ENCODE data around the gene ECE1. TPM values are rescaled to one million over a fixed set of nuclear protein-coding genes. Genes with fewer than 3 reads are reported as not detected.
A peak's percentile ranks its signal among the peaks of the same experiment; 100 is the strongest.

ECE1 gene
- polyA plus RNA-seq, 3 donors = 10.6 to 42.4 (median 23.3) TPM

GRCh38 chr1:21244154-21244553 lies 46.1 kb downstream of the ECE1 start:
- H4K20me1 ChIP-seq (ENCODE audit: insufficient read depth, low read length) = peaks cover 43% of the 10 kb centered on the region
- H3K36me3 Mint-ChIP-seq = peaks cover 74 to 97% of the 10 kb centered on the region in 2 donors
- H3K27me3 ChIP-seq (ENCODE audit: control insufficient read depth in 2 of 2, insufficient read depth in 2 of 2, low read length in 2 of 2) = no peaks in the 10 kb centered on the region
- no peak overlapping the region for H3K4me2 ChIP-seq (replicated peaks; ENCODE audit: extremely low read depth, low read length, poor library complexity, severe bottlenecking)
- H3K4me1 ChIP-seq (ENCODE audit: control insufficient read depth in 1 of 2, insufficient read depth in 2 of 2, low read length in 2 of 2) = no peaks in the 10 kb centered on the region
- peaks cover 0 to 6% (median 4%) of the 10 kb centered on the region in 7 donors for H3K9me3 Mint-ChIP-seq
- peaks cover 2 to 20% (median 13%) of the 10 kb centered on the region in 3 donors for H3K27me3 Mint-ChIP-seq (ENCODE audit: low read depth in 3 of 3)
- H3K27ac ChIP-seq (ENCODE audit: low read depth in 1 of 2, low read length in 2 of 2) = no peak overlapping the region
- H3K9ac ChIP-seq (ENCODE audit: insufficient read depth, low read length, poor library complexity, severe bottlenecking) = no peak overlapping the region
- TF ChIP-seq, protein P1, sequence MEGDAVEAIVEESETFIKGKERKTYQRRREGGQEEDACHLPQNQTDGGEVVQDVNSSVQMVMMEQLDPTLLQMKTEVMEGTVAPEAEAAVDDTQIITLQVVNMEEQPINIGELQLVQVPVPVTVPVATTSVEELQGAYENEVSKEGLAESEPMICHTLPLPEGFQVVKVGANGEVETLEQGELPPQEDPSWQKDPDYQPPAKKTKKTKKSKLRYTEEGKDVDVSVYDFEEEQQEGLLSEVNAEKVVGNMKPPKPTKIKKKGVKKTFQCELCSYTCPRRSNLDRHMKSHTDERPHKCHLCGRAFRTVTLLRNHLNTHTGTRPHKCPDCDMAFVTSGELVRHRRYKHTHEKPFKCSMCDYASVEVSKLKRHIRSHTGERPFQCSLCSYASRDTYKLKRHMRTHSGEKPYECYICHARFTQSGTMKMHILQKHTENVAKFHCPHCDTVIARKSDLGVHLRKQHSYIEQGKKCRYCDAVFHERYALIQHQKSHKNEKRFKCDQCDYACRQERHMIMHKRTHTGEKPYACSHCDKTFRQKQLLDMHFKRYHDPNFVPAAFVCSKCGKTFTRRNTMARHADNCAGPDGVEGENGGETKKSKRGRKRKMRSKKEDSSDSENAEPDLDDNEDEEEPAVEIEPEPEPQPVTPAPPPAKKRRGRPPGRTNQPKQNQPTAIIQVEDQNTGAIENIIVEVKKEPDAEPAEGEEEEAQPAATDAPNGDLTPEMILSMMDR (IDR thresholded peaks at IDR 0.05) = no peak
- H3K36me3 ChIP-seq (replicated peaks in 1 of 2; ENCODE audit: control insufficient read depth in 1 of 2, insufficient read depth in 2 of 2, low read length in 2 of 2) = peaks cover 37 to 74% of the 10 kb centered on the region in 2 donors
- no peaks in the 10 kb centered on the region for H3K4me1 Mint-ChIP-seq
- intact Hi-C loops (cut with micrococcal nuclease) = no loop called here
- H3K4me3 Mint-ChIP-seq = no peak overlapping the region
- no peaks in the 10 kb centered on the region for H3K79me2 ChIP-seq (ENCODE audit: insufficient read depth, low read length)
- no peak overlapping the region for H2AFZ ChIP-seq (ENCODE audit: insufficient read depth, low read depth, low read length, poor library complexity, severe bottlenecking)
- no peaks in the 10 kb centered on the region for H3K9me3 ChIP-seq (replicated peaks in 1 of 2; ENCODE audit: control insufficient read depth in 1 of 2, insufficient read depth in 1 of 2, low read length in 2 of 2)
- DNase-seq = no peak
- H3K4me3 ChIP-seq (replicated peaks in 1 of 3; ENCODE audit: low read depth in 2 of 3, low read length in 3 of 3) = no peak overlapping the region
- peak overlapping the region in 1 of 7 donors; percentile 2 for H3K27ac Mint-ChIP-seq
- 94% methylated on average over 10 of the region's 10 CpGs for WGBS (ENCODE audit: insufficient coverage)

DNA sequence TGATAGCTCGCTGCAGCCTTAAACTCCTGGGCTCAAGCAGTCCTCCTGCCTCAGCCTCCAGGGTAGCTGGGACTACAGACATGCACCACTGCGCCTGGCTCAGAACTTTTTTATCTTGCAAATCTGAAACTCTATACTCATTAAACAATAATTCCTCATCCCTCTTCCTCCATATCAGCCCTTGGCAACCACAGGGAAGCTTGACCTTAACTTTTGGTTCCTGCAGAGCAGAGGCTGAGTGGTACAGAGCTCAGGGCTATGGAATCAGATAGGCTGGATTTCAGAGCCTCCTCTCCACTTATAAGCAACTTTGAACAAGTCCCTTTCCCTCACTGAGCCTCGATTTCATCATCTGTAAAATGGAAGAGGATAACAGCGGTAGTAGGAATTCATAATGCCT lies 47.4 kb downstream of the ECE1 start:
- intact Hi-C loops (cut with micrococcal nuclease) = no loop called here
- H4K20me1 ChIP-seq (ENCODE audit: insufficient read depth, low read length) = peaks cover 47% of the 10 kb centered on the region
- H3K27ac Mint-ChIP-seq = no peak overlapping the region
- H3K79me2 ChIP-seq (ENCODE audit: insufficient read depth, low read length) = no peaks in the 10 kb centered on the region
- H3K4me2 ChIP-seq (replicated peaks; ENCODE audit: extremely low read depth, low read length, poor library complexity, severe bottlenecking) = no peak overlapping the region
- no peaks in the 10 kb centered on the region for H3K9me3 ChIP-seq (replicated peaks in 1 of 2; ENCODE audit: control insufficient read depth in 1 of 2, insufficient read depth in 1 of 2, low read length in 2 of 2)
- peaks cover 82 to 98% of the 10 kb centered on the region in 2 donors for H3K36me3 Mint-ChIP-seq
- WGBS (ENCODE audit: insufficient coverage) = 100% methylated on average over 1 of the region's 4 CpGs
- no peak overlapping the region for H3K27ac ChIP-seq (ENCODE audit: low read depth in 1 of 2, low read length in 2 of 2)
- H3K9ac ChIP-seq (ENCODE audit: insufficient read depth, low read length, poor library complexity, severe bottlenecking) = no peak overlapping the region
- no peak overlapping the region for H3K4me3 ChIP-seq (replicated peaks in 1 of 3; ENCODE audit: low read depth in 2 of 3, low read length in 3 of 3)
- no peaks in the 10 kb centered on the region for H3K4me1 Mint-ChIP-seq
- no peak overlapping the region for H2AFZ ChIP-seq (ENCODE audit: insufficient read depth, low read depth, low read length, poor library complexity, severe bottlenecking)
- DNase-seq = no peak
- TF ChIP-seq, protein P1 (IDR thresholded peaks at IDR 0.05) = no peak
- H3K4me3 Mint-ChIP-seq = peak overlapping the region in 1 of 2 donors; percentile 26
- H3K36me3 ChIP-seq (replicated peaks in 1 of 2; ENCODE audit: control insufficient read depth in 1 of 2, insufficient read depth in 2 of 2, low read length in 2 of 2) = peaks cover 40 to 78% of the 10 kb centered on the region in 2 donors
- peaks cover 4 to 19% (median 17%) of the 10 kb centered on the region in 3 donors for H3K27me3 Mint-ChIP-seq (ENCODE audit: low read depth in 3 of 3)
- H3K4me1 ChIP-seq (ENCODE audit: control insufficient read depth in 1 of 2, insufficient read depth in 2 of 2, low read length in 2 of 2) = no peaks in the 10 kb centered on the region
- peaks cover 0 to 6% (median 4%) of the 10 kb centered on the region in 7 donors for H3K9me3 Mint-ChIP-seq
- no peaks in the 10 kb centered on the region for H3K27me3 ChIP-seq (ENCODE audit: control insufficient read depth in 2 of 2, insufficient read depth in 2 of 2, low read length in 2 of 2)
